Heart left ventricle (tissue), 13 donors: Measurements from ENCODE around the gene PTPRN2.

Experiments
- POLR2A ChIP-seq, 2 donors: fragments of 450-650 bp; IDR thresholded peaks; one replicate each; pipeline ENCODE4 v1.6.1; 2017; ENCODE audit warnings: antibody characterized with exemption in 2 of 2, mild to moderate bottlenecking in 2 of 2, moderate library complexity in 2 of 2
- TF ChIP-seq, protein P1 (sequence below), 12 donors: fragments of 200-600 bp; sonication (generic) in 4 of 12; IDR thresholded peaks; one replicate each; pipeline versions ENCODE4 v1.5.0 to v1.8.0; 2018 to 2022; ENCODE audit warnings: antibody characterized with exemption in 12 of 12, mild to moderate bottlenecking in 5 of 12
- donor health status: ischemic (EF 13 %, LVEDD 7.1; RV severe dilation, severe dysfunction).
- donor health status: DM: no; HTN: yes; CAD: no.
- donor health status: DM: no; HTN: no; CAD: no.
- donor health status: ischemic (EF 25% LVEDD 6.9; RV normal size, moderate dysfunction).
- donor health status: ischemic (EF 25% LVEDD 5.7; RV mildly dilated, moderate dysfunction).
- donor health status: ischemic (EF 35%, LVEDD 5.7; RV mildly dilated, moderate dysfunction).
- donor health status: nonischemic (EF 11% LVEDD 7.7; RV severe dilation, severe dysfunction).
- donor health status: DM: yes; HTN: yes; CAD: no.
- donor health status: PGD.
- donor health status: ischemic (EF 29% LVEDD 5.4; RV normal size, mild dysfunction).
- donor health status: nonischemic (EF 23%, LVEDD 6.1; RV moderate dilation, normal function).

DNA sequence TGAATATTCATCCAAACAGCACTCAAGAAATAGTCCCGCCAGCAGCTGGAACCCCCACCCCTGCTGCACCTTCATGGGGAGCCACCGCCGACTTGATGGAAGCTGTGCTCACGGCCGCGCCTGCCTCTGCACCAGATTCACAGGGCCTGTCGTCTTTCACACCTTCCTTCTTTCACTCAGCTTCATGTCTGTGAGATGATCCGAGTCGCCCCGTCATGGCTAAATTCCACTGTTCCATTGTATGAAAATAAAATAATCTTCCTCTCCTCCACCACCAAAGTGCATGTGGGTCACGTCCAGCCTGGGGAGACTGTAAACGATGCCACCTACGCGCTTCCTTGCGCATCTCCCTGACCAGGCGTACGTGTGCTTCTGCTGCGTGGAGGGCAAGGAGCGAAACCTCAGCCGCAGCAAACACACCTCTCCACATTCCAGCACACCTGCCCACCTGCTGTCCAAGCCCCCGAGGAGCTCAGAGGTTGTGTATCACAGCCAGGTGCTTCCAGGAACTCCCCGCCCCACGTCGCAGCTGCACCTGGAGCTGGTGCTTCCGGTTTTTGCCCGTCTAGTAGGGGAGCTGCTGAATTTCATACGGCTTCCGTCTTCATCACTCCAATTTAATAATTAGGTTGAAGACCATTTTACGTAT, 137.0 kb downstream of the PTPRN2 start:
- TF ChIP-seq, protein P1, sequence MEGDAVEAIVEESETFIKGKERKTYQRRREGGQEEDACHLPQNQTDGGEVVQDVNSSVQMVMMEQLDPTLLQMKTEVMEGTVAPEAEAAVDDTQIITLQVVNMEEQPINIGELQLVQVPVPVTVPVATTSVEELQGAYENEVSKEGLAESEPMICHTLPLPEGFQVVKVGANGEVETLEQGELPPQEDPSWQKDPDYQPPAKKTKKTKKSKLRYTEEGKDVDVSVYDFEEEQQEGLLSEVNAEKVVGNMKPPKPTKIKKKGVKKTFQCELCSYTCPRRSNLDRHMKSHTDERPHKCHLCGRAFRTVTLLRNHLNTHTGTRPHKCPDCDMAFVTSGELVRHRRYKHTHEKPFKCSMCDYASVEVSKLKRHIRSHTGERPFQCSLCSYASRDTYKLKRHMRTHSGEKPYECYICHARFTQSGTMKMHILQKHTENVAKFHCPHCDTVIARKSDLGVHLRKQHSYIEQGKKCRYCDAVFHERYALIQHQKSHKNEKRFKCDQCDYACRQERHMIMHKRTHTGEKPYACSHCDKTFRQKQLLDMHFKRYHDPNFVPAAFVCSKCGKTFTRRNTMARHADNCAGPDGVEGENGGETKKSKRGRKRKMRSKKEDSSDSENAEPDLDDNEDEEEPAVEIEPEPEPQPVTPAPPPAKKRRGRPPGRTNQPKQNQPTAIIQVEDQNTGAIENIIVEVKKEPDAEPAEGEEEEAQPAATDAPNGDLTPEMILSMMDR (IDR thresholded peaks at IDR 0.05): no peak
- no peak for TF ChIP-seq POLR2A (IDR thresholded peaks at IDR 0.05)
